Non-pigmented ciliary epithelial cell (primary cell): Measurements from ENCODE around the gene ZBTB14.

ENCODE experiments used
- DNase-seq: peaks from one replicate; pipeline ENCODE4 v3.0.0-alpha.2; 2010; ENCODE audit warnings: low read depth

ZBTB14 gene

DNA sequence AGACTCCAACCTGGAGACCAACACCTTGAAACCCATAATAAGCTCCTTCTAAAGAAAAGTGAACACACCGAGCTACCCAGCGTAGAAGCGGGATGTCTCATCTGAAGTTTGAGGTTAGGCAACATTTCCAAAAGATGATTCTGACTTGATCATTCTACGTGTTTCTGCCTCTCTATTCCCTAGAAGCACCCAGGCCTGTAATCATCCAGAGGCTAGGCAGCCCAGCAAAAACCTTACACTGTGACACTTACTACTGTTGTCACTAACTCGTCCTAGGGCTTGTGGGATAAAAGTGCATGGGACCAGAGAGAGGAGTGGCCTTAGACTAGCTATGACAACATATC is 1.4 kb downstream of the ZBTB14 start:
- no peak for DNase-seq

DNA sequence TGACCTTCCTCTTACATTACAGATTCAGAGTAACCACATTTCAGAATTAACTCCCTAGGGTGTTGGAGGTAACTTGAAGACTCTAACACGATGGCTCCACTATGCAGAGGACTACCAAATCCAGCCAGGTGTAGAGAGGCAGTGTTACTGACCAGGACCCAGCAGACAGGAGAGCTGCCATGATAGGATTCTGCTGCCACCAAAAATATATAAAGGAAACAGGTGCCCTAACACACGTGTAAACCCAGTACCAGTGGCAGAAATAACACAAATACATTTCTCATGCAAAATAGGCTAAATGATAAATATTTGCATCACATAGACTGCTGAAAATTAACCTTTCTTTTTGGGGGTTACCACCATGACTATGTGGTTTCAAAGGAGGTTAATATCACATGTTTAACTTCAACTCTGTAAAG is 7.0 kb downstream of the ZBTB14 start:
- no peak for DNase-seq

DNA sequence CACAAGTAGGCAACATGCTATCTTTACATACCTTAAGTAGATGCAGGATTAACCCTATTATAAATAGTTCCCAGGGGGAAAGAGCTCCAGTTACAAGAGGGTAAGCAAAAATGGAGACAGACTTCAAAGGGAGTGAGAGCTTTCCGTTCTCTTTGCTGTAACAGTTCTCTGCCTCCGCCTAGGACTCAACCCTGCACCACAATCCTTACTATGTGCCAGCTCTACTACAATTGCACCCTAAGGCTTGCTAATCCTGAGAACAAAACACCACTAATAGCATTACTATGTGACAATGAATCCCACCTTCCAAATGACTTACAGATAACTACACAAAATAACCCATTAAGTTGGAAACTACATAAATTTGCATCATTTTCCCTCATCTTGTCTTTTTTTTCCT is 7.7 kb downstream of the ZBTB14 start:
- DNase-seq, result no peak

DNA sequence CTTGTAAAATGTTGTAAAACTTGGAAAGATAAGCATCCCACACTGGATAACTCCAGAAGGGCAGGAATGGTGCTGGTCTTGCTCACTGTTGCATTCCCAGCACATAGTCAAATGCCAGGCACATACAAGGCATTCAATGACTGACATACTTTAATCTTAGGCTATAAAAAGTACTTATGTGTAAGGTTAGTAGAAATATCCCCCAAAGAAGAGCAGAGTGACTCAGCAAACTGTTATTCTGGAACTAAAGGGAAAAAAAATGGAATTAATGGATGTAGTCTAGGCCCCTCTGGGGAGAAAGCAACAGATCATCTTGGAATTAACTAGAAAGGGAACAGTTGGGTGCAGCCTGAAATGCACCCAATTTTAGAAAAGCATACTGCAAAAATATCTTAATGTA is 9.0 kb downstream of the ZBTB14 start:
- DNase-seq, result no peak

DNA sequence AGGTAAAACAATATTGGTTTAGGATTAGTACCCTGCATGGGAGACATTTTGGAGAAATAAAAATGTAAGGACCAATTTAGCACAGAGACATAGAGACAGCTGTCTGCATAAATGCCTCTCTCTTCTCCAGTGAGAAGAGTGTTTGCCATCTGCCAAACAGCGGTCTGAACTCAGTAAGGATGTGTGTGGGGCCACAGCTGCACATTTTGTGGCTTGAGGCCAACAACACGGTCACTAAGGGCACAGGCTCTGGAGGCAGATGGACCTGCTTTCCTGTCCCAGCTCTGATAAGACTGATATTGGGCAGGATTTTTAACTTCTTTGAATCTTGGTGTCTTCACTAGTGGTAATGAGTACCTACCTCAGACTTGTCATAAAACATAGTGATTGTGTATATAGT is 10.2 kb downstream of the ZBTB14 start:
- no peak for DNase-seq

DNA sequence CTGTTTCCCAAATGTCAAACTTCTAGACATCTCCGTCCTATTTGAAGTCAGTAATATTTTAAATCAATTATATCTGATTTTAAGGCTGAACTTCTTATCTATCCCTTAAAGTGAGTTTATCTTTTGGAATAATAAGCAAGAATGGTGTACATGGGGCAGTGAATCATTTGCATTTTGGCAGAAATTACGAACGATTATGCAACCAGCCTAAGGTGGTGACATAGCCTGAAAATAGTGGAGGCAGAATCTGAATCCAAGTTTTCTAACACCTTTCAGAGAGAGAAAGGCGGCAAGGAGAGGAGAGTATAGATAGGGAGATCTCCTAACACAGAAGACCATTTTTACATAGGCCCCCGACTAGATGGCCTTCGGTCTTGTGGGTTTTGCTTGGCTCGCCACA is 10.7 kb downstream of the ZBTB14 start:
- no peak for DNase-seq

DNA sequence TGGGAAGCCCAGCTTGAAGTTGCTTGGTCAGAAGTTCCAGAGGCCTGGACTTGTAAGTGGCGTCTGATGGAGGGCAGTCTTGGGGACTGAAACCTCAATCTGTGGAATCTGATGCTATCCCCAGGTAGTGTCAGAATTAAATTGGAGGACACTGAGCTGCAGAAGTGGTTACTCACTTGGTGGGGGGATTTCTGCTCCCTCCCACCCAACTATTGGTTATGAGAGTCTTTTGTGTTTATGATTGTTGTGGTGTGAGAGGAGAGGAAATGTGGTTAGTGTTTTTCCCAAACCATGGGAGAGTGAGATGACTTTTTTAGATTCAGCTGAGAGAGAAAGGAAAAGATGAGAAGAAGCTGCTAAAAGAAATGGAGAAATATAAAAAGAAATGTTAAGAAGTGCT is 12.8 kb downstream of the ZBTB14 start:
- DNase-seq, result no peak

DNA sequence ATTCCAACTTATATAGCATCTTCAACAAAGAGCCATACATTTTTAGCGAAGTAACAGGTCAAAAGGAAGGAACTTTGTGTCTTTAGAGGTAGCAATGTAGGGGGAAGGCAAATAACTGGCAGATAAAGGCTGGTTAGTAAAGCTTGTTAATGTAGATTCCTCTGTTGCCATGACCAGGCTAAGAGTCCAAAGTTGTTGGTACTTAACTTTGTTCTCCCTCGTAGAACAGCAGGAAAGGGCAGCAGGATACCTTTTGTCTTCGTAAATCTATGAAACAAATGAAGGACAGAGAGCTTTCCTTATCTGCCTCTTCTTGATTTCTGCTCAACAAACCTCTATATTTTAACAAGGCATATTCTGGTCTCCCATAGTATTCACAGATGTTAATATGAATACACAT is 18.6 kb downstream of the ZBTB14 start:
- DNase-seq, result no peak

DNA sequence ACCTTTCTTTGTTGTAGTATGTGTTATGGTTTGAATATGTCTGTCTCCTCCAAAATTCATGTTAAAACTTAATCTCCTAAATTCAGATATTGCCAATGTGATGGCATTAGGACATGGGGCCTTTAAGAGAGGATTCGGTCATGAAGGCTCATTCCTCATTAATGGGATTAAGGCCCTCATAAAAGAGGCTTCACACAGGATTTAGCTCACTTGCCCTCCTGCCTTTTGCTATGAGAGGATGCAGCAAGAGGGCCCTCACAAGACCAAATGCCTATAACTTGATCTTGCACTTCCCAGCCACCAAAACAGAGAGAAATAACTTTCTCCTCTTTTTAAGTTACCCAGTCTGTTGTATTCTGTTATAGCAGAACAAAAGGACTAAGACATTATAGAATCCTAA is 19.7 kb downstream of the ZBTB14 start:
- no peak for DNase-seq

DNA sequence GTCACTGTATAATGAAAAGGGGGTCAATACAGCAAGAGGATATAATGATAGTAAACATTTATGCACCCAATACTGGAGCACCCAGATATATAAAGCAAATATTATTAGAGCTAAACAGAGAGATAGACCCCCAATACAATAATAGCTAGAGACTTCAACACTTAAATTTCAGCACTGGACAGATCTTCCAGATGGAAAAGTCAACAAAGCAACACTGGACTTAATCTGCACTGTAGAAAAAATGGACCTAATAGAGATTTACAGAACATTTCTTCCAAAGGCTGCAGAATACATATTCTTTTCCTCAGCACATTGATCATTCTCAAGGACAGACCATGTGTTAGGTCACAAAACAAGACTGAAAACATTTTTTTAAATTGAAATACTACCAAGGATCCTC is 26.7 kb downstream of the ZBTB14 start:
- no peak for DNase-seq

DNA sequence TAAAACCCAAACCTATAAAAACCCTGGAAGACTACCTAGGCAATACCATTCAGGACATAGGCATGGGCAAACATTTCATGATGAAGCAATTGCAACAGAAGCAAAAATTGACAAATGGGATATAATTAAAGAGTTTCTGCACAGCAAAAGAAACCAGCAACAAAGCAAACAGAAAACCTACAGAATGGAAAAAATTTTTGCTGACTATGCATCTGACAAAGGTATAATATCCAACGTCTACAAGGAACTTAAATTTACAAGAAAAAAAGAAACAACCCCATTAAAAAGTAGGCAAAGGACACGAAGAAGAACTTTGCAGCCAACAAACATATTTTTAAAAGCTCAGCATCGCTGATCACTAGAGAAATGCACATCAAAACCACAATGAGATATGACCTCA is 28.8 kb downstream of the ZBTB14 start:
- no peak for DNase-seq

DNA sequence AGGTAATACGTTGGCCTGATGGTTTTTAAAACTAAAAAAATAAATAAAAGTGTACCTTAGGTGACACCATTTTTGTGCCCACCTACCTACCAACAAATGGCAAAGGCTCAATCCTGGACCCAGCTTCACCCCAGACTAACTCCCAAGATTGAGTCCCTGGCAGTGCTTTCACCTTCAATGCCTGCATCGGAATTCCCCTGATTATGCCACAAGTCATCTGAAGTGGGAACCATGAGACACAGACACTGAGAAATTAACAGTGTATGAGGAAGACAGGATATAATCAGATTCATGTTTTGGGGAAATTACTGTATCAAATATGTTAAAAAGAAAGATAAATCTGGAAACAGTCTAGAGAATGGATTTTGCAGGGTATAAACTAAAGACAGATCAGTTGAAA is 41.6 kb downstream of the ZBTB14 start:
- no peak for DNase-seq

DNA sequence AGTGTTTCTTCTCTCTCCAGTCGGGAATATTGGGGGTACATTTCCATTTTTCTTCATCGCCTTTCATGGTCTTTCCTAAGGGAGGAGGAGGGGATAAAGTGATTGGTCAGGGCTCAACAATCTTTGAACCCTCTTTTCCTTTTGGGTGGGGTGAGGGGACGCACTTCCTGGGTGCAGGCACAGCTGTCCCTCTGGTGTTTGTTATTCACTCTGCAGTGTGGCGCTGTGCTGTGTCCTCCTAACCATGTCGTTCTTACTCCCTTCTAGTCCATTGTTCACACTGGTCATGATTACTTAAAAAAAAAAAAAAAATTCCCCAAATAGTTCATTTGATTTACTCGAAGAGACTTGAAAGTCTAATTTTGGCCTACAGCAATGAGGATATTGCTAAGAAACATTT is 44.4 kb downstream of the ZBTB14 start:
- no peak for DNase-seq

DNA sequence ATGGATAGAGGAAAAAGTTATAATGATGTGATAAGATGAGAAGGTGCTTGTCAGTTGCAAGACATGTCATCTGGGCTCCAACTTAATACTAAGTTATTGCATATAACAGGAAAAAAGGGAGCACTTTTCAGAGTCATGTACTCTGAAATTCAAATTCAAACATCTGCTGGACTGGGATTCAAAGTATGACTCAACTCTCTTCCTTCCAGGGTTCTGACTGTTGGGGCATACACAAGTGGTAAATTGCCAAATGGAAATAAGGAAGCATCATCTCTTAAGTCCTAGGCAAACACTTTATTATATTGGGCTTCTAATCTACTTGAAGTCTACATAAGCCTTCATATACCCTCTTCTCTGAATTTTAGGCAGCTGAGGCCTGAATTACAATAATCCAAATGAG is 44.9 kb downstream of the ZBTB14 start:
- no peak for DNase-seq

DNA sequence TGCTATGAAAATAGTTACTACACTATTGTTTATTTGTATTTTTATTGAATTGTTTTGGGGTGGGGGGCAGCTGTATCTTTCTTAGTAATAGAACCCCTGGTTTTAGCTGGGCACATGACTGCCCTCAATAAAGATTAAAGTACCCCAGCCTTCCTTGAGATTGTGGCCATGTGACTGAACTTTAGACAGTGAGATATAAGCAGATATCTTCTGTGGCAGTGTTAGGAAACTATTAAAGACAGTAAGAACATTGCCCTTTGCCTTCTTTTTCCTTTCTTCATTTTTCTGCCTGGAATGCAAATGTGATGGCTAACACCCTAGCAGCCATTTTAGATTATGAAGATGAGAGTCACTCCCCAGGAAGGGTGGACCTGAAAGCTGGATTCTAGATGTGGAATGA is 50.6 kb downstream of the ZBTB14 start:
- no peak for DNase-seq

DNA sequence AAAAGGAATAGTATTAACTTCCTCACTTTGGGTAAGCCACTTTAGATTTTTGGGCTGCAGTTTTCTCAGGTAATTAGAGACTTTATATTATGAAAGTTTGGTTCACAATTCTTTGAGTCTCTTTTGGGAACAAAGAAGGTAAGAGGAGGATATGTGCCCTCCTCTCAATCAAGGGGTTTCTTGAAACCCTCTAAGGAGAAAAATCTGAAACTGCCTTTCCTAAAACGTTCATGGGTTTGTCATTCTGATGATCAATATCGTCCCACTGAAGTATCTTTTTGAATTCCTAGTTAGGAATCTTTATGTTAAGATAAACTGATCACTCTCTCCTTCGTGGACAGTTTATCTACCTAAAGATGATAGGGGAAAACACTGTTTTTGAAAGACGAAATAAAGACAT is 56.1 kb downstream of the ZBTB14 start:
- no peak for DNase-seq
